Stimulated activated CD8-positive, alpha-beta memory T cell treated with anti-CD3 and anti-CD28 coated beads, Interleukin-4, amount 100 ng/mL, for 24 hours (primary cell): ENCODE results near the gene FOXL3.

ENCODE experiments used
- DNase-seq: peaks from one replicate; pipeline ENCODE4 v3.0.0-alpha.2; 2020; ENCODE audit warnings: low read depth

FOXL3 gene

GRCh38 chr7:255038-255435, 34.9 kb upstream of the FOXL3 start:
- DNase-seq: no peak

- DNase-seq: no peak
Measured at GRCh38 chr7:255721-256361, 34.1 kb upstream of the FOXL3 start.

GRCh38 chr7:256461-256940, 33.5 kb upstream of the FOXL3 start:
- no peak for DNase-seq

- DNase-seq: no peak
Measured at GRCh38 chr7:256981-257646, 32.9 kb upstream of the FOXL3 start.

GRCh38 chr7:257647-257992, 32.4 kb upstream of the FOXL3 start:
- DNase-seq: no peak

GRCh38 chr7:258476-259190, 31.3 kb upstream of the FOXL3 start:
- no peak for DNase-seq

GRCh38 chr7:259191-259505, 30.8 kb upstream of the FOXL3 start:
- DNase-seq: no peak

GRCh38 chr7:259751-260405, 30.1 kb upstream of the FOXL3 start:
- no peak for DNase-seq

GRCh38 chr7:260441-261281, 29.3 kb upstream of the FOXL3 start:
- DNase-seq: no peak

- DNase-seq: no peak
Measured at GRCh38 chr7:261341-262250, 28.4 kb upstream of the FOXL3 start.

GRCh38 chr7:262251-262572, 27.8 kb upstream of the FOXL3 start:
- no peak for DNase-seq

GRCh38 chr7:262631-263311, 27.2 kb upstream of the FOXL3 start:
- DNase-seq: peak; percentile 51

- DNase-seq: peak; percentile 16
Measured at GRCh38 chr7:263483-264351, 26.3 kb upstream of the FOXL3 start.

- no peak for DNase-seq
Measured at GRCh38 chr7:264541-265191, 25.3 kb upstream of the FOXL3 start.

GRCh38 chr7:265192-265997, 24.6 kb upstream of the FOXL3 start:
- no peak for DNase-seq

GRCh38 chr7:265998-266850, 23.7 kb upstream of the FOXL3 start:
- no peak for DNase-seq
